Ishikawa (cell line): Measurements from ENCODE around the gene CAMK1D.

Experiments used
- CREB1 ChIP-seq: IDR thresholded peaks from 2 replicates; pipeline ENCODE4 v1.6.1; 2012; ENCODE audit warnings: low read depth
- EP300 ChIP-seq: IDR thresholded peaks from 2 replicates; pipeline ENCODE4 v1.6.1; 2012; ENCODE audit warnings: borderline replicate concordance
- NFIC ChIP-seq: IDR thresholded peaks from 2 replicates; pipeline ENCODE4 v1.6.1; 2012
- REST ChIP-seq: IDR thresholded peaks from 2 replicates; pipeline ENCODE4 v1.6.1; 2012; ENCODE audit warnings: low read depth, mild to moderate bottlenecking
- TAF1 ChIP-seq: IDR thresholded peaks from 2 replicates; pipeline ENCODE4 v1.6.1; 2012; ENCODE audit warnings: low read depth, mild to moderate bottlenecking
- TCF12 ChIP-seq: IDR thresholded peaks from 2 replicates; pipeline ENCODE4 v1.6.1; 2012; ENCODE audit warnings: low read depth
- USF1 ChIP-seq: IDR thresholded peaks from 2 replicates; pipeline ENCODE4 v1.6.1; 2012
- YY1 ChIP-seq: IDR thresholded peaks from 2 replicates; pipeline ENCODE4 v1.6.1; 2012; ENCODE audit warnings: low read depth

- TF ChIP-seq NFIC (no peak), USF1 (no peak), REST (no peak), EP300 (no peak), TAF1 (no peak), YY1 (no peak), TCF12 (no peak), CREB1 (no peak)
These were observed 53.8 kb downstream of the CAMK1D start for GRCh38 chr10:12403119-12403518.
